Left lobe of liver (tissue), 2 donors: ENCODE results near the gene G6PC1. TPM values are rescaled to one million over a fixed set of nuclear protein-coding genes. Genes with fewer than 3 reads are reported as not detected.
"Not testable (repeated sequence)": the region's sequence is repeated elsewhere in the genome, so short reads cannot be mapped to it uniquely, and the experiment has no call there.

ENCODE experiments used
- ATAC-seq: fragments of 200-7000 bp; cut with Tn5 transposase; one replicate; pipeline ENCODE4 v1.9.1; 2020; ENCODE audit warnings: mild to moderate bottlenecking, moderate library complexity
- DNase-seq: peaks from one replicate; pipeline ENCODE4 v3.0.0-alpha.2; 2020; ENCODE audit warnings: low spot score
- total RNA-seq: library from RNA; stranded (reverse); gene quantifications from one replicate; pipeline ENCODE4 v1.2.1, GENCODE V29; 2021
- donor health status: DM: no; HTN: no; CAD: no; lungs with moderate emphysema.
- donor health status: DM: no; HTN: yes; CAD: no.

G6PC1 gene
- total RNA-seq, 1 donor from 2014 or later = 440 TPM

DNA sequence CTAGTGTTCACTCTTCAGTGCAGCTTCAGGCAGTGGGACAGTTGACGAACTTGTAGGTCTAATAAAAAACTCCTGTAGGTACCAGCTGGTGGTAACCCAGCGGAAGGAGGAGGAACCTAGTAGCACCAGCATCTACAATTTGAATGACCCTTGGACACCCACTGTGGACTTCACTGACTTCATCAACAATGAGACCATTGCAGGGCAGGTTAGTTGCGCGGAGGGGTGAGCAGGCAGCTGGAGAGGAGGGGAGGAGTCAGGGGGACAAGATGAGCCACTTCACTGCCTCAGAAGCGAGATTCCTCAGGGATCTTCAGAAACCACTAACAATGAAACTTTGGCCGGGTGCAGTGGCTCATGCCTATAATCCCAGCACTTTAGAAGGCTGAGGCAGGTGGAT is 27.3 kb upstream of the G6PC1 start:
- DNase-seq (no peak), ATAC-seq (no peak)

DNA sequence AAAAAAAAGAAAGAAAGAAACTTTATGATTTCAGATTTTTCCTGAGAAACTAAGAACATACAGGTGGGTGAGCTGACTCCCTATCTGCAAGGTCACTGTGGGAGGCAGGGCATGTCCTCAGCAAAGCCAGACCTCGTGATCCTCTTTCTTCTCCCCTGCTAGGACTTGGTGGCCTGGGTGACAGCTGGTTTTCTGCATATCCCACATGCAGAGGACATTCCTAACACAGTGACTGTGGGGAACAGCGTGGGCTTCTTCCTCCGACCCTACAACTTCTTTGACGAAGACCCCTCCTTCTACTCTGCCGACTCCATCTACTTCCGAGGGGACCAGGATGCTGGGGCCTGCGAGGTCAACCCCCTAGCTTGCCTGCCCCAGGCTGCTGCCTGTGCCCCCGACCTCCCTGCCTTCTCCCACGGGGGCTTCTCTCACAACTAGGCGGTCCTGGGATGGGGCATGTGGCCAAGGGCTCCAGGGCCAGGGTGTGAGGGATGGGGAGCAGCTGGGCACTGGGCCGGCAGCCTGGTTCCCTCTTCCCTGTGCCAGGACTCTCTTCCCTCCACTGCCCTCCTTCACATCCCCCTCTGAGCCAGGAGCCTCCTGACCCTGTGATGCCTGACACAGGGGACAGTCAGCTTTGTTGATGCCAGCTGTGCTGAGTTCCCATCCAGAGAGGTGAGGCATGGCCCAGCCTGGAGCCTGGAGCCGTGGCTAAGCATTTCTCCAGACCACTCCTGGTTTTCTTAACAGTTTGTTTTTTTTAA is 26.5 kb upstream of the G6PC1 start:
- not testable (repeated sequence) for ATAC-seq, DNase-seq

DNA sequence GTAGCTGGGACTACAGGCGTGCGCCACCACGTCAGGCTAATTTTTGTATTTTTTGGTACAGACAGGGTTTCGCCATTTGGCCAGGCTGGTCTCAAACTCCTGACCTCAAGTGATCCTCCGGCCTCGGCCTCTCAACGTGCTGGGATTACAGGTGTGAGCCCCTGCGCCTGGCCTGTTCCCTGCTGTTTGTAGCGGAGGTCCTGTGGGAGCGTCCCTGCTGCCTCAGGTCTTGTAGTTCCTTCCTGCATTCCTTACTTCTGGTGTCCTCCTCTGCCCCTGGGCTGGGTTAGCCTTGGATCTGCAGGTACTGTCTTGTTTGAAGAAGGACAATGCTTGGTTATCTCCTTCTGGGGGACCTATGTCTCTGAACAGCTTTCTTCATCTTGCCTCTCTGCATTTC is 23.6 kb upstream of the G6PC1 start:
- DNase-seq = no peak
- ATAC-seq = no peak

DNA sequence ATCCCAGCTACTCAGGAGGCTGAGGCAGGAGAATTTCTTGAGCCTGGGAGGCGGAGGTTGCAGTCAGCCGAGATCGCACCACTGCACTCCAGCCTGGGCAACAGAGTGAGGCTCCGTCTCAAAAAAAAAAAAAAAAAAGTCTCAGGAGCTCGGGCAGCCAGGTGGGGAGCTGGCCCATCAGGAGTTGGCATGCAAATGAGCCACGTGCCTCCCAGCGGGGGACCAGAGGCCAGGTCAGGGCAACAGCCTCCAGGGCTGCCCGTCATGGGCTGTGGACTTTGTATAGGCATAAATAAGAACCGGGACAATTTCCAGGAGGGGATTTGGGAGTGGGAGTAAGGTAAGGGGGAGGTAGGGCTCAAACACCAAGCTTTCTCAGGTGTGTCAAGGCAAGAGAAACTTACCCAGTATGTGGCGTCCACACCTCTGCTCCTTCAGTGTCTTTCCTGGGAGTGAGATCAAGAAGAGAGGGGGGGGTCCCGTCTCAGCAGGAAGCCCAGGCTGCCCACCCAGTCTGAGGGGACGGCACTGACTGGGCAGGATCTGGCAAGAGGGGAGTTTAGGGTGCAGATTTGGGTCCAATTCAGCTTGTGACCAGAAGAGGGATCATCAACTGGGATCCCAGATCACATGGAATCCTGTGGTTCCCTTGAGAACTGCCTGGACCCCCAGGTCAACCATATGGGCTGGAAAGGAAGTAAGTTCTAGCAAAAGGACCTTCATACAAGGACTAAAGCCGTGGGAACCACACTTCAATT is 22.3 kb upstream of the G6PC1 start:
- DNase-seq = peak; percentile 89

DNA sequence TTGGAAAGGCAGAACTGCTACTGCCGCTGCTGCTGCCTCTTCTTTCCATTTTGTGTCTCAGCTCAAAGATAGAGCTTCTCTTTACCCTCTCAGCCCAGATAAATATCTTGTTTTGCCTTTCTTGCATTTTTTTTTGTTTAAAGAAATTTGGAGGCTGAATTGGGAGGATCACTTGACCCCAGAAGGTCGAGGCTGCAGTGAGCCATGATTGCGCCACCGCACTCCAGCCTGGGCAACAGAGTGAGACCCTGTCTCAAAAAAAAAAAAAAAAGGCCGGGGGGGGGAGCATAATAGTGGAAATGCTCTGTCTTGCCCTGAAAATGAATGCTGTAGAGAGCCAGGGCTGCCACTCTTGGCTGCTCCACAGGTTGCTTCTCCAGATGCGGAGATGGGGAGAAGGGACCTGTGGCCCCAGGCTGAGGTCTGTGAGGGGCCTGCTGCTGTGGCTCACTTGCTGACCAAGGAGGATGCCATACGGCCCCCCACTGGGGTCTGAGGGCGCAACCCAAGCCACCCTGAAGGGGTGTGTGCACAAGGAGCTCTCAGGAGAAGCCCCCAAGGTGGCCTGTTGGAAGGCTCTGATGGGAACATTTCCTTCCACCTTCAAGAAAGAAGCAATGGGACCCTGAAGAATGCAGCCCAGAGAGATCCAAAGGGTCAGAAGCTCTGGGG is 21.5 kb upstream of the G6PC1 start:
- no peak for DNase-seq
- no peak for ATAC-seq

More for the DNA sequence above, 22.3 kb upstream of the G6PC1 start:
- ATAC-seq = peak; percentile 82

DNA sequence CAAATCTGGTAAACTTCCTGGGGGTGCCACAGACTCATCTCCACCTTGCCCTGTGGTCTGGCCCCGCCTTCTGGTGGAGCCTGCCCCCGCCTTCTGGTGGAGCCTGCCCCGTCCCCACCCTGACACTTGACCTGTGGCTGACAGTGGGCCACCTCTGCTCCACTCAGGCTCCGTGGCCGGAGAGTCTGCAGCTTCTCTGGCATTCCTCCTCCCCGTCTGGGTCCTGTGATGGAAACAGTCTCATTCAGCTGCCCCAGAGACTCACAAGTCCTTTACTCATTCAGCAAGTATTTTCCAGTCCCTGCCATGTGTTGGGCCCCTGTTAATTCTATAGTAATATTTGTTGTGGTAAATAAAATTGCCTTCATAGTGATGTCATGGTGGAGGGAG is 21.0 kb upstream of the G6PC1 start:
- no peak for ATAC-seq
- DNase-seq = no peak

DNA sequence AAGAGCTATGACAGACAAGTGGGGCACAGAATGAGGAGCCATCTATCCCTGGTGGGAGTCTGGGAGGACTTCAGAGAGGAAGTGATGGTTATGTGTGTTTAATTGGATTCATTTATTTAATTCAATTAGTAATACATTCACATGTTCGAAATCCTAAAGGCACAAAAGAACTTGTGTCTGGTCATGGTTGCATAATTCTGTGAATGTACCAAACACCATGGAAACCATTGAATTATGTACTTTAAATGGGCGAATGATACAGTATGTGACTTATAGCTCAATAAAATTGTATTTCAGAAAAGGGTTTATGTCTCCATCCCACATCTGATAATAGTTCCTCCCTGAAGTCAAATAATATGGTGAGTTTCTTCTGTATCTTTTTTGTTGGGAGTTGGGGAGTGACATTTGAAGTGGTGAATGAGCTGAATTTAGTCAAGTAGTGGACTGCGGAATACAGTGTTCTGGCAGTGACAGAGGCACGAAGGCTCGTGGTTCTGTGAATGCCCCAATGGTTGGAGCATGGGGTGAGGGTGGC is 19.8 kb upstream of the G6PC1 start:
- DNase-seq (no peak), ATAC-seq (no peak)

DNA sequence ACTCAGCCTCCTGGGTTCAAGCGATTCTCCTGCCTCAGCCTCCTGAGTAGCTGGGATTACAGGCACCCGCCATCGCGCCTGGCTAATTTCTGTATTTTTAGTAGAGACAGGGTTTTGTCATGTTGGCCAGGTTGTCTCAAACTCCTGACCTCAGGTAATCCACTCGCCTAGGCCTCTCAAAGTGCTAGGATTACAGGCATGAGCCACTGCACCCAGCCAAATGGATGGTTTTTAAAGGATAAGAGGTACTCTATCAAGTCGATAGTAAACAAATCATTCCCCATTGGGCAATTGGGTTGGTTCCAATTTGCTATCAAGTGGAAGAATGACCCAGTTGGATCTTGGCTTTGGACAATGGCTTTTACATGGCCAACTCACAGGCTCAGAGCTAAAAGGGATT is 18.9 kb upstream of the G6PC1 start:
- DNase-seq, ATAC-seq: not testable (repeated sequence)

DNA sequence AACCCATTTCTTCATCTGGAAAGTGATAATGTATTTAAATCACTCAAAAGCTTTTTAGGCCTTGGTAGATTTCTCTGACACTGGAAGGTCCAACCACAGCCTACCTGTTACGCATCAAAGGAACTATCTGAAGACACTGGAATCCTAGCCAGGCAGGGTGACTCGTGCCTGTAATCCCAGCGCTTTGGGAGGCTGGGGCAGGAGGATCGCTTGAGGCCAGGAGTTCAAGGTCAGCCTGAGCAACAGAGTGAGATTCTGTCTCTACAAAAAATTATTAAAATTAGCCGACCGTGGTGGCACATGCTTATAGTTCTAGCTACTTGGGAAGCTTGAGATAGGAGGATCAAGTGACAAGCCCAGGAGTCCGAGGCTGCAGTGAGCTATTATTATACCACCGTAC is 18.4 kb upstream of the G6PC1 start:
- ATAC-seq = no peak

DNA sequence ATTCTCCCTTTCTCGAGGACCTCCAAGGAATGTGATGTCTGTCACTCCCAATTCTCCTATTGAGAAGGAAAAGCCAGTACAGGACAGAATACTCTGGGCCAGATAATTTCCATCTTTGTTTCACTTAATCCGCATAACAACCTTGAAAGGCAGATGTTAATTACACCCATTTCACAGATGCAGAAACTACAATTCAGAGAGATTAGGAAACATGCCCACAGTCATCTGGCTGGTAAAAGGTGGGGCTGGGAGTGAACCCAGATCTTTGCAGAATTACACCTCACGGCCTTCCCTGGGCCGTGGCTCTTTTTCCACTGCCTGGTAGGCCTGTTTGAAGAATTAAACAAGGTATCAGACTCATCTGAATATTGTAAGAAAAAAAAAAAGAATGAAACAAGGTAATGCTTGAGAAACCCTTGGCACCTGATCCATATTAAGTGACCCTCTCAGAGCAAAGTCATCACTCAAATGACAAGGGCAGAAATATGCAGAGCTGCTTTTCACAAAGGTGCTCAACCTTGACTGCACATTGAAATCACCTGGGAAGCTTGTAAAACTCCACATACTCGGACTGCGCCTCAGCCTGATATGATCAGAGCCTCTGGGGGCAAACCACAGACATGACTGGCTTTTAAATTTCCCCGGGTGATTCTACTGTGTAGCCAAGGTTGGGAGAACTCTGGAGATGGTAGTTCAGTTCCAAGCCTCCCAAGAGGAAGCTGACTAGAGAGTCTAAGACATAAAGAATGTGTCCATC is 16.6 kb upstream of the G6PC1 start:
- ATAC-seq (no peak), DNase-seq (no peak)

More for the DNA sequence above, 18.4 kb upstream of the G6PC1 start:
- DNase-seq = no peak

DNA sequence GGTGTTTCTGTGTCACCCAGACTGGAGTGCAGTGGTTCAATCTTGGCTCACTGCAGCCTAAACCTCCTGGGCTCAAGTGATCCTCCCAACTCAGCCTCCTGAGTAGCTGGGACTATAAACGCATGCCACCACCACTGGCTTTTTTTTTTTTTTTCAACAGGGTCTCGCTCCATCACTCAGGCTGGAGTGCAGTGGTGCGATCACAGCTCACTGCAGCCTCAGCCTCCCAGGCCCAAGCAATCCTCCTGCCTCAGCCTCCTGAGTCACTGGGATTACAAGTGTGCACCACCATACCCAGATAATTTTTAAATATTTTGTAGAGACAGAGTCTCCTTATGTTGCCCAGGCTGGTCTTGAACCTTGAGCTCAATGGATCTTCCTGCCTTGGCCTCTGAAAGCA is 14.8 kb upstream of the G6PC1 start:
- DNase-seq, ATAC-seq: not testable (repeated sequence)

DNA sequence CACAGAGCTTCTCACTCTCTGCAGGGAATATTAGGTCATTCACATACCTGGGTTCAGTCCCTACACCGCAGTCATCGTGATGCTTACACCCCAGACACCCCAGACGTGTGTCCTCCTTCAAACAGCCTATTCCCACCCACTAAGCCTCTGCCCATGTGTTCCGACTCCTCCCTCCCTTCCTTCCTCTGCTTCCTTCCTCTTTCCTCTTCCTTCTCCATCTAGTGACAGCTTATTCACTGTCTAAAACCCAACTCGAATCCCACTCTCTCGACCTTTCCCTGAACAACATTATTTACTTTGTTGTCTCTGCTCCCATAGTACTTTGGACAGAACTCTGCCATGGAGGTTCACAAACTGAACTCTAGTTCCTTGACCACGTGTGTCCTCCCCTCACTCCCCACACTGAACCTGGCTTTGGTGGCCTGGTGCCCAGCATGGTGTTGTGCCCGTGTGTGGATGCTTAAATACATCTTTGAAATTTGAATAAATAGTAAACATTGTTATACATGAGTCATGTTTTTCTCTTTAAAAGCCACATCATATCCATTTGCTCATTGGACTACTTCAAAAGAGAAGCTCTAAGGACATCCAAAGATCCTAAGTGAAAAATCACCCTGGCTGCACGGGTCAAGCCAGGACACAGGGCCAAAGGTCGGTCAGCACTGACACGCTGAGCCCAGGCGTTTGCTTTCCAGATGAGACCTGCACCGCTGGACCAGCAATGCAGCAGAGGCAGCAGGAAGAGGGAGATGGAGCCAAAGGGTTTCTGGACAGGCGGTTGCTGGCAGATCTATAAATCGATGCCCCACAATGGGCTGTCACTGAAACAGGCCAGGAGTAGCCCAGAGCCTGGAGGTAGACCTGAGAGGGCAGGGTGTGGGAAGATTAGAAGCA is 14.1 kb upstream of the G6PC1 start:
- ATAC-seq = peak; percentile 82
- DNase-seq = peak; percentile 93

DNA sequence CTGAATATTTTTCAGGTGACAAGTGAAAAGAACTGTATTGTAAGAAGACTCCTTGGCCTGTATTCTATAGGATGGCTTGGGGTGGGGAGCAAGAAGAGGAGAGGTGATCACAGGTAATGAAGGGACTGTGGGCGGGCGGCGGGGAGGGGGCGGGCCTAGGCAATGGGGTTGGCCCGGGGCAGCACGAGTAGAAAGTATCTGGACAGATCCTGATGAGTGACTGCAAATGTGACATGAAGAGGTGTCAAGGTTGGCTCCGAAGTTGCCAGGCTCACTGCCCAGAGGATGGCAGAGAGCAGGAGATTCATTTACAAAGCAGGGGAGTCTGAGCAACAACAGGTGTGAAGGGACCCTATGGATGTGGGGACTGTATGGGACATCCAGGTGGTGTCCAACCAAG is 10.8 kb upstream of the G6PC1 start:
- no peak for ATAC-seq
- no peak for DNase-seq

DNA sequence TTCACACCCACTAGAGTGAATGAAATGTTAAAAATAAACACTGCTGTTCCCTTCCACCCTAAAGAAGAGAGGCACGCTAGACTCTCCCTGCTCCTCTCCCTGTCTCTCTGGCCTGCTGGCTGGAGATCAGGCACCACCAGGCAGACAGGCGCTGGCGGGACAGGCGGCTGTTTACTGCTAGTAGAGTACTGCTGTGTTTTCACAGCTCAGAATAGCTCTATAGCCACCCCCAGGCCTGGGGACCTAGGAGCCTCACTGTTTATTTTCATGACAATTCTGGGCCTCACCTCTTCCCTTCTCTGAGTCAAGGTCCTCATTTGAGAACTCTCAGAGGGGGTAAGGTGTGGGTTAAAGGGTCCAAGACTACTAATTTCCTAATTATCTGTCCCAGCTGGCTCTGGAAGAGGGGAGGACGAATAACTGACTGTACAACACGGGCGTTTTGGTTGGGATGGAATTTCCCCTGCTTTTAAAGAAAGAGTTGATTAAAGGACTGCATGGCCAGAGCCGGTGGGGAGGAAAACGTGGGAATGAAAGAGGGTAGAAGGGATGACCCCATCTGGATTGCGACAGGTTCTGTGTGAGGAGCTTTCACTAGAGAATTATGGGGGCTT is 9.0 kb upstream of the G6PC1 start:
- DNase-seq (no peak), ATAC-seq (peak; percentile 55)

DNA sequence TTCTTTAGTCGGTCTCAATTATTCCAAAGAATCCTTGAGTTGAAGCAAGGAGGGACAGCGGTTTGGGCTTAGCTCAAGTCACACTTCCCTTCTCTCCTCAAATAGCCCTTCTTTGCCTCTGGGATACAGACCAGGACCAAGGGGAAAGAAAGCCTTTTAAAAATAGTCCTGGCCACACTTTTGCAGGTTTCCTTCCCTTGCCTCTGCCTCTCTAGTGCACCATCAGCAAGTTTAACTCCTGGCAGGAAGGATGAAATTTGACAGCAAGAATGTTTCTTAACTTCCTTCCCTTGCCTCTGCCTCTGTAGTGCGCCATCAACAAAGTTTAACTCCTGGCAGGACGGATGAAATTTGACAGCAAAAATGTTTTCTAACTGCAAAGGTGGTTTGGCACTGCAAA is 7.2 kb upstream of the G6PC1 start:
- ATAC-seq = peak; percentile 2
- no peak for DNase-seq

DNA sequence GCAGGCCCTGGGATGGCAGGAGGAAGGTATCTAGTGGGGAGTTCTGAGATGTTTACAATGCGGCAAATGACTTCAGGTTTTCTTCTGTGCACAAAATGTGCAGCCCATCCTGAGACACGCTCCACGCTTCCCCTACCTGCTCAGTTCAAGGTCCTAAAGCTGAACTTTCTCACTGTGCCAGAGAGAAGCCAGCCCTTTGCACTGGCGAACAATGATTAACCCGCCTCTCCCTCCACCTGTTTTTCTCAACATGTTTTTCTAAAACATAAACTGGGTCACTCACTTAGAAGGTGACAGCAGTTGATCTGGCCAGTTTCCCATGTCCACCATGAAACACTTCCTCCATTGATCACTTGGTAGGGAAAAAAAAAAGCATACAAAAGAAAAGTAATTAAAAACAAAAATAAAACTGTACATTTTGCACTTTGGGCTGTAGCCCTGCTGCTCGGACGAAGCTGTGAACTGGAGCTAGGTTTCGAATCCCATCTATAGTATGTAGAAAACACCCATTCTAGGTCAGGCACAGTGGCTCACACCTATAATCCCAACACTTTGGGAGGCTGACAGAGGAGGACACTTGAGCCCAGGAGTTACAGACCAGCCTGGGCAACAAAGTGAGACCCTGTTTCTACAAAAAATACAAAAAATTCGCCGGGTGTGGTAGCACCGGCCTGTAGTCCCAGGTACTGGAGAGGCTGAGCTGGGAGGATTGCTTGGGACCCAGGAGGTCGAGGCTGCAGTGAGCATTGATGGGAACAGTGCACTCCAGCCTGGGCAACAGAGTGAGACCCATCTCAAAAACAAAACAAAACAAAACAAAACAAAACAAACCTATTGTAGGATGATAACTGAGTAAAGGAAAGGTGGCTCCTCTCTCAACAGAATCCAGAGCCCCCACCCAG is 6.1 kb upstream of the G6PC1 start:
- ATAC-seq (peak; percentile 79), DNase-seq (peak; percentile 91)

DNA sequence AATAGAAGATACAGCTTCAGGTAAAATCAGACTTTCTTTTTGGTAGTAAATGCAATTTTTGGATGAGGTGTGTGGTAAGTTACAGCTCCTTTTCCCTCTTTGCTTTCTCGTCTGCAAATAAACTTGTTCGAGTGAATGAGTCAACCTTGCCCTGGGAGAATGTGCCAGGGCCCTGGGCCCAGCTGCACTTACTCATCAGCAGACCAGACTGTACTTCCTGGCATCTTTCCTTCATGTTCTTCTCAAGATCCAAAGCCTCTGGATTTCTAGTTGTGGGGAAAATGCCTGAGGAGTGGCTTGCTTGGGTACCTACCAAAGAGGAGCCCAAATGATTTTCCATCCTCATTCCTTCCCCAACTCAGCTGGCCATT is 5.4 kb upstream of the G6PC1 start:
- ATAC-seq = peak; percentile 66
- peak; percentile 72 for DNase-seq

DNA sequence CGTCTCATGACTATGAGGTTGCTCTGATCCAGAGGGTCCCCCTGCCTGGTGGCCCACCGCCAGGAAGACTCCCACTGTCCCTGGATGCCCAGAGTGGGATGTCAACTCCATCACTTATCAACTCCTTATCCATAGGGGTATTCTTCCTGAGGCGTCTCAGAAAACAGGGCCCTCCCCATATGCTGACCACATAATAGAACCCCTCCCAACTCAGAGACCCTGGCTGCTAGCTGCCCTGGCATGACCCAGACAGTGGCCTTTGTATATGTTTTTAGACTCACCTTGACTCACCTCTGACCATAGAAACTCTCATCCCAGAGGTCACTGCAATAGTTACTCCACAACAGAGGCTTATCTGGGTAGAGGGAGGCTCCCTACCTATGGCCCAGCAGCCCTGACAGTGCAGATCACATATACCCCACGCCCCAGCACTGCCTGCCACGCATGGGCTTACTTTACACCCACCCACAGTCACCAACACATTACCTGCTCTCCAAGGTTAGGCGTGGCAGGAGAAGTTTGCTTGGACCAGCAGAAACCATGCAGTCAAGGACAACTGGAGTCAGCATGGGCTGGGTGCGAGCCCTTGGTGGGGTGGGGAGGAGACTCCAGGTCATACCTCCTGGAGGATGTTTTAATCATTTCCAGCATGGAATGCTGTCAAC is 2.3 kb upstream of the G6PC1 start:
- ATAC-seq (no peak), DNase-seq (no peak)
